ENCODE data around the gene ISG20L2.

- TF ChIP-seq POLR2AphosphoS5 (IDR thresholded peaks at IDR 0.05) (no peak), POLR2A (IDR thresholded peaks at IDR 0.05) (no peak), CTCF (IDR thresholded peaks at IDR 0.05) (no peak)
Measured at GRCh38 chr1:156754219-156754618, 25.7 kb upstream of the ISG20L2 start.

Data from prostate gland (tissue), 2 donors.